Heart right ventricle (tissue), 16 donors: ENCODE measurements around the gene RAB9B. TPM values are rescaled to one million over a fixed set of nuclear protein-coding genes. Genes with fewer than 3 reads are reported as not detected.
"Not testable (repeated sequence)": the region's sequence is repeated elsewhere in the genome, so short reads cannot be mapped to it uniquely, and the experiment has no call there.

Experiments used
- ATAC-seq, 8 donors: fragments of 200-7000 bp; cut with Tn5 transposase; one replicate each; pipeline ENCODE4 v1.9.1; 2020; ENCODE audit warnings: mild to moderate bottlenecking in 8 of 8, moderate library complexity in 8 of 8, moderate number of reproducible peaks in 1 of 8
- DNase-seq, 2 donors: peaks; one replicate each; pipeline ENCODE4 v3.0.0-alpha.2; 2020
- H3K27ac ChIP-seq, 10 donors: fragments of 200-600 bp; sonication (generic) in 2 of 10; one replicate each; pipeline versions ENCODE4 v1.5.0 to v1.8.0; 2020 to 2022; ENCODE audit warnings: mild to moderate bottlenecking in 3 of 10
- H3K27me3 ChIP-seq, 7 donors: fragments of 200-600 bp; one replicate each; pipeline ENCODE4 v1.8.0; 2021 to 2022; ENCODE audit warnings: mild to moderate bottlenecking in 2 of 7
- H3K36me3 ChIP-seq, 9 donors: fragments of 200-600 bp; sonication (generic) in 1 of 9; one replicate each; pipeline versions ENCODE4 v1.5.0 to v1.8.0; 2020 to 2022; ENCODE audit warnings: mild to moderate bottlenecking in 2 of 9
- H3K4me1 ChIP-seq, 9 donors: fragments of 200-600 bp; sonication (generic) in 1 of 9; one replicate each; pipeline versions ENCODE4 v1.5.0 to v1.8.0; 2020 to 2022; ENCODE audit warnings: mild to moderate bottlenecking in 4 of 9
- H3K4me3 ChIP-seq, 10 donors: fragments of 200-600 bp; sonication (generic) in 2 of 10; one replicate each; pipeline versions ENCODE4 v1.5.0 to v1.8.0; 2020 to 2022; ENCODE audit warnings: mild to moderate bottlenecking in 7 of 10, moderate library complexity in 2 of 10
- H3K9me3 ChIP-seq, 11 donors: fragments of 200-600 bp in 10 of 11; sonication (generic) in 2 of 11; one replicate each; pipeline versions ENCODE4 v1.5.0 to v1.8.0; 2013 to 2022; ENCODE audit warnings: mild to moderate bottlenecking in 2 of 11, control low read depth in 1 of 11, moderate library complexity in 1 of 11
- WGBS, 2 donors: extraction: QIAGEN DNeasy Blood & Tissue Kit; methylation state at CpG; one replicate each; pipeline ENCODE4 v1.1.7; 2013; ENCODE audit warnings: inconsistent platforms in 1 of 2; 5-methylcytosine and 5-hydroxymethylcytosine counted together
- intact Hi-C, 10 donors: fragments of 100-400 bp; cut with DNase I; formaldehyde crosslinking; loops; one replicate each; pipeline versions ENCODE4 v1.11.1 to v1.14.2; 2022
- polyA plus RNA-seq, 2 donors: library from polyadenylated mRNA; stranded (reverse); fragments of 200-250 nt; gene quantifications; one replicate each; pipeline ENCODE4 v1.2.3, GENCODE V29; 2013
- total RNA-seq, 10 donors: library from RNA; stranded (reverse); fragmentation: NEBNext Ultra II Directional in 3 of 10; extraction: Animal tissue kit (Norgen Biotek cat#: 25700) in 3 of 10; gene quantifications; one replicate each; pipeline versions ENCODE4 v1.2.1 to v1.2.4, GENCODE V29; 2021 to 2023
- TF ChIP-seq, protein P1 (sequence below), 9 donors: fragments of 200-600 bp; sonication (generic) in 2 of 9; IDR thresholded peaks; one replicate each; pipeline versions ENCODE4 v1.5.0 to v1.8.0; 2021 to 2022; ENCODE audit warnings: antibody characterized with exemption in 9 of 9, mild to moderate bottlenecking in 5 of 9, moderate library complexity in 1 of 9
- donor health status: Arrhythmogenic right ventricular cardiomyopathy.
- donor health status: ischemic (EF 13 %, LVEDD 7.1; RV severe dilation, severe dysfunction).
- donor health status: healthy with polysubstance abuse.
- donor health status: DM: no; HTN: yes; CAD: no.
- donor health status: DM: no; HTN: no; CAD: no.
- donor health status: ischemic (EF 25% LVEDD 6.9; RV normal size, moderate dysfunction).
- donor health status: ischemic (EF 25% LVEDD 5.7; RV mildly dilated, moderate dysfunction).
- donor health status: healthy.
- donor health status: DM: yes; HTN: yes; CAD: no.
- donor health status: Ischemic cardiomyopathy.
- donor health status: ischemic (EF 35%, LVEDD 5.7; RV mildly dilated, moderate dysfunction).
- donor health status: nonischemic (EF 11% LVEDD 7.7; RV severe dilation, severe dysfunction).
- donor health status: DM: yes; HTN: yes; CAD: no.
- donor health status: PGD.
- donor health status: ischemic (EF 29% LVEDD 5.4; RV normal size, mild dysfunction).
- donor health status: nonischemic (EF 23%, LVEDD 6.1; RV moderate dilation, normal function).

The RAB9B gene
- total and polyA plus RNA-seq, 12 donors = 4.4 to 42.4 (median 32.9) TPM

DNA sequence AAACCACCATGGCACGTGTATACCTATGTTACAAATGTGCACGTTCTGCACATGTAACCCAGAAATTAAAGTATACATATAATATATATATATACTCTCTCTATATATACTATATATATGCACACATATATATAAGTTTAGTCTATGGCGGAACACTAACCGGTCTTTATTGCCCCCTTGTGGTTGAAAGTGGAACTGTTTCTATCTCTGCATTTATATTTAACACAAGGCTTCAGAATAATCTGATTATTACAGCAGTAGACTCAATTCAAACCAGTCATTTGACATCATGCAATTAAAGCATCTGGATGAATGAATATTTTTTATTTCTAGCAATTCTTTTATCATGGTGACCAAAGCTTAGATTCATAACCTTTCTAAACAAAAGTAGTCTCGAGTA, 14.6 kb downstream of the RAB9B start:
- no peaks in the 10 kb centered on the region for H3K36me3 ChIP-seq
- intact Hi-C loops = loop anchor here in 8 of 10 donors (2.0 to 10.0 kb wide), 10 partner anchors 83 to 285 kb away; partner anchors contain the start of genes TMEM31 (in 3 of the 8) and MORF4L2 (in 1 of the 8)
- H3K9me3 ChIP-seq = no peaks in the 10 kb centered on the region
- no peak overlapping the region for H3K27ac ChIP-seq
- no peak overlapping the region for H3K4me3 ChIP-seq
- H3K4me1 ChIP-seq = no peaks in the 10 kb centered on the region
- TF ChIP-seq, protein P1, sequence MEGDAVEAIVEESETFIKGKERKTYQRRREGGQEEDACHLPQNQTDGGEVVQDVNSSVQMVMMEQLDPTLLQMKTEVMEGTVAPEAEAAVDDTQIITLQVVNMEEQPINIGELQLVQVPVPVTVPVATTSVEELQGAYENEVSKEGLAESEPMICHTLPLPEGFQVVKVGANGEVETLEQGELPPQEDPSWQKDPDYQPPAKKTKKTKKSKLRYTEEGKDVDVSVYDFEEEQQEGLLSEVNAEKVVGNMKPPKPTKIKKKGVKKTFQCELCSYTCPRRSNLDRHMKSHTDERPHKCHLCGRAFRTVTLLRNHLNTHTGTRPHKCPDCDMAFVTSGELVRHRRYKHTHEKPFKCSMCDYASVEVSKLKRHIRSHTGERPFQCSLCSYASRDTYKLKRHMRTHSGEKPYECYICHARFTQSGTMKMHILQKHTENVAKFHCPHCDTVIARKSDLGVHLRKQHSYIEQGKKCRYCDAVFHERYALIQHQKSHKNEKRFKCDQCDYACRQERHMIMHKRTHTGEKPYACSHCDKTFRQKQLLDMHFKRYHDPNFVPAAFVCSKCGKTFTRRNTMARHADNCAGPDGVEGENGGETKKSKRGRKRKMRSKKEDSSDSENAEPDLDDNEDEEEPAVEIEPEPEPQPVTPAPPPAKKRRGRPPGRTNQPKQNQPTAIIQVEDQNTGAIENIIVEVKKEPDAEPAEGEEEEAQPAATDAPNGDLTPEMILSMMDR (IDR thresholded peaks at IDR 0.05) = peak; percentile 48 to 89 (median 70)
- peak in 1 of 2 donors; percentile 6 for DNase-seq
- no peak for ATAC-seq
- 24 to 25% methylated on average over 5 of the region's 5 CpGs for WGBS, 2 donors
- peaks cover 0 to 34% (median 0%) of the 10 kb centered on the region in 7 donors for H3K27me3 ChIP-seq

DNA sequence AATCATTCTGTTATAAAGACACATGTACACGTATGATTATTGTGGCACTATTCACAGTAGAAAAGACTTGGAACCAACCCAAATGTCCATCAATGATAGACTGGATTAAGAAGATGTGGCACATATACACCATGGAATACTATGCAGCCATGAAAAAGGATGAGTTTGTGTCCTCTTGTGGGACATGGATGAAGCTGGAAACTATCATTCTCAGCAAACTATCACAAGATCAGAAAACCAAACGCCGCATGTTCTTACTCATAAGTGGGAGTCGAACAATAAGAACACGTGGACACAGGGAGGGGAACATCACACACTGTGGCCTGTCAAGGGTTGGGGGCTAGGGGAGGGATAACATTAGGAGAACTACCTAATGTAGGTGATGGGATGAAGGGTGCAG, 15.0 kb downstream of the RAB9B start:
- H3K36me3 ChIP-seq, ATAC-seq, H3K4me3 ChIP-seq, H3K27ac ChIP-seq, H3K9me3 ChIP-seq, DNase-seq, H3K4me1 ChIP-seq: not testable (repeated sequence)
- peaks cover 0 to 34% (median 0%) of the 10 kb centered on the region in 7 donors for H3K27me3 ChIP-seq
- intact Hi-C loops = loop anchor here in 8 of 10 donors (2.0 to 10.0 kb wide), 10 partner anchors 82 to 285 kb away; partner anchors contain the start of genes TMEM31 (in 3 of the 8) and MORF4L2 (in 1 of the 8)
- 44 to 48% methylated on average over 5 of the region's 5 CpGs for WGBS, 2 donors

DNA sequence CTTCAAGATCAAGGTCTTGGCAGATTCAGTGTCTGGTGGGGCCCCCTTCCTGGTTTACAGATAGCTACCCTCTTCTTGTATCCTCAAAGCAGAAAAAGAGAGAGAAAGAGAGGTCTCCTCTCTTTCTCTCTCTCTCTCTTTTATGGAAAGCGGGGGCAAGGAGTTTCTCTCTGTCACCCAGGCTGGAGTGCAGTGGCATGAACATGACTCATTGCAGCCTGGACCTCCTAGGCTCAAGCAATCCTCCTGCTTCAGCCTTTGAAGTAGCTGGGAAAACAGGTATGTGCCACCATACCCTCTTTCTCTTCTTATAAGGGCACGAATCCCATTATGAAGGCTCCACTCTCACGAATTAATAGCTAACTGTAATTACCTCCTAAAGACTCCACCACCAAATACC, 20.2 kb downstream of the RAB9B start:
- Histone ChIP-seq H3K4me3 (no peak overlapping the region), H3K27ac (no peak overlapping the region), H3K9me3 (no peaks in the 10 kb centered on the region), H3K36me3 (no peaks in the 10 kb centered on the region), H3K27me3 (peaks cover 0 to 41% (median 0%) of the 10 kb centered on the region in 7 donors), H3K4me1 (no peaks in the 10 kb centered on the region)
- no peak for ATAC-seq
- WGBS, 2 donors = 92 to 94% methylated on average over 3 of the region's 3 CpGs
- TF ChIP-seq, protein P1 (IDR thresholded peaks at IDR 0.05) = no peak
- DNase-seq = no peak
- intact Hi-C loops = loop anchor here in 5 of 10 donors (10.0 kb wide), 3 partner anchors 77 to 117 kb away; partner anchors contain the start of gene TMEM31 (in 2 of the 5)

DNA sequence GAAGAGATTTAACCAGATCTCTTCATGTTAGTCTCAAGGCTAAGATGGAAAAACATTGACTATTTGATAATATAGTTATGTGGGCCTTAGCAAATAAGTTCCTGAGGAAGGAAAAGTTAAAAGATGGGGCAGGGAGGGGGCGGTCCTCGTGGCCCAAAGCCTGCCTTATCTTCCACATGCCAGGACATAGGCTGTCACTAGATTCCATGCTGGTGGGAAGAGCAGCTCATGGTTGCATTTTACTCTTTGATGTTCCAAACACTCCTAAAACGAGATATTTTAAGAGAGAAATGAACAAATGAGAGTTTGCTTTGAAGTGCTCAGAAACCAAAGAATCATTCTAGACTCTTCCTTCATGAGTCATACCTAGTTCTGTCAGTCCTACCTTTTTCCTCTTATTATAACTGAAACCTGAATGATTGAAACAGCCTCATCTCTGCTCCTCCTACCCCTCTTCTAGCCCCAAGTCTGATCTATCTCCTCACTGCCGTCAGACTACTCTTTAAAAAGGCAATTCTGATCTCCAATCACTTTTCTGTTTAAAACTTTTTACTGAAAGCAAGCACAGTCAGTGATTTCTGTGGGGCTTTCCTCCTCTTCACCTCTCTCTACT, 25.1 kb downstream of the RAB9B start:
- Histone ChIP-seq H3K4me1 (no peaks in the 10 kb centered on the region), H3K36me3 (no peaks in the 10 kb centered on the region), H3K4me3 (no peak overlapping the region), H3K27ac (no peak overlapping the region), H3K27me3 (peaks cover 0 to 50% (median 0%) of the 10 kb centered on the region in 7 donors), H3K9me3 (no peaks in the 10 kb centered on the region)
- intact Hi-C loops = no loop called here
- 66 to 73% methylated on average over 4 of the region's 4 CpGs for WGBS, 2 donors
- DNase-seq = no peak
- ATAC-seq = no peak
- TF ChIP-seq, protein P1 (IDR thresholded peaks at IDR 0.05) = no peak

DNA sequence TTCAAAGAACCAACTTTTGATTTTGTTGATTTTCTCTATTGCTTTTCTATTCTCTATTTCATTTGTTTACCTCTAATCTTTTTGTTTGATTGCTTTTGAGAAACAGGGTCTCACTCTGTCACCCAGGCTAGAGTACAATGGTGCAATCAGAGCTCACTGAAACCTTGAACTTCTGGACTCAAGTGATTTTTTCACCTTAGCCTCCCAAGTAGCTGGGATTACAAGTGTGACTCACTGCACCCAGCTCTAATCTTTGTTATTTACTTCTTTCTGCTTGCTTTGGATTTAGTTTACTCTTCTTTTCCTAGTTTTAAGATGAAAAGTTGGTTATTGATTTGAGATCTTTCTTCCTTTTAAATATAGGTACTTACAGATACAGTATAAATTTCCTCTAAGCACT, 26.2 kb downstream of the RAB9B start:
- Histone ChIP-seq H3K4me3 (no peak overlapping the region), H3K36me3 (no peaks in the 10 kb centered on the region), H3K4me1 (no peaks in the 10 kb centered on the region), H3K27me3 (peaks cover 0 to 39% (median 0%) of the 10 kb centered on the region in 7 donors), H3K9me3 (no peaks in the 10 kb centered on the region), H3K27ac (no peak overlapping the region)
- DNase-seq (no peak), ATAC-seq (no peak)
- TF ChIP-seq, protein P1 (IDR thresholded peaks at IDR 0.05) = no peak
- intact Hi-C loops = no loop called here
